ENCODE results near the gene ZNF792. TPM values are rescaled to one million over a fixed set of nuclear protein-coding genes. Genes with fewer than 3 reads are reported as not detected.
"Not testable (repeated sequence)": the region's sequence is repeated elsewhere in the genome, so short reads cannot be mapped to it uniquely, and the experiment has no call there.

Gene ZNF792
- total RNA-seq, 4 donors from 2014 or later, result 1.7 to 3.5 (median 2.7) TPM

GRCh38 chr19:34998777-34999497, 34.9 kb upstream of the ZNF792 start:
- intact Hi-C loops (cut with DNase I; ENCODE audit: low total_unique reads) (no loop called here), in situ Hi-C loops (cut with MboI; ENCODE audit: low sequenced_read_pairs in 4 of 4) (loop anchor here in 1 of 4 donors (25.0 kb wide), 1 partner anchor 263 kb away; the partner anchor contains the start of gene USF2)
- Histone ChIP-seq H3K36me3 (peaks cover 0 to 7% of the 10 kb centered on the region in 2 donors), H3K27me3 (no peaks in the 10 kb centered on the region), H3K4me1 (peaks cover 30 to 41% of the 10 kb centered on the region in 2 donors), H3K9me3 (no peaks in the 10 kb centered on the region), H3K27ac (peak overlapping the region; percentile 91 to 99 (median 97)), H3K4me3 (peak overlapping the region; percentile 67 to 84 (median 73))
- DNase-seq (no peak), ATAC-seq (no peak)
- TF ChIP-seq CTCF (IDR thresholded peaks at IDR 0.05 in 4 of 5, conservative IDR thresholded peaks at IDR 0.05 in 1 of 5) (no peak), POLR2A (IDR thresholded peaks at IDR 0.05) (no peak)

- H3K27me3 ChIP-seq; DNase-seq; ATAC-seq; H3K9me3 ChIP-seq; H3K36me3 ChIP-seq; H3K4me3 ChIP-seq; intact Hi-C loops (cut with DNase I; ENCODE audit: low total_unique reads): not testable (repeated sequence)
- Histone ChIP-seq H3K27ac (peak overlapping the region; percentile 91 to 99 (median 97)), H3K4me1 (peaks cover 26 to 37% of the 10 kb centered on the region in 2 donors)
- in situ Hi-C loops (cut with MboI; ENCODE audit: low sequenced_read_pairs in 4 of 4), result loop anchor here in 1 of 4 donors (25.0 kb wide), 1 partner anchor 264 kb away; the partner anchor contains the start of gene USF2
Measured at GRCh38 chr19:34998224-34998623, 34.2 kb upstream of the ZNF792 start.

- no peaks in the 10 kb centered on the region for H3K9me3 ChIP-seq
- H3K4me1 ChIP-seq, result peaks cover 26 to 37% of the 10 kb centered on the region in 2 donors
- in situ Hi-C loops (cut with MboI; ENCODE audit: low sequenced_read_pairs in 4 of 4) (loop anchor here in 1 of 4 donors (25.0 kb wide), 1 partner anchor 265 kb away; the partner anchor contains the start of gene USF2), intact Hi-C loops (cut with DNase I; ENCODE audit: low total_unique reads) (no loop called here)
- peak overlapping the region in 3 of 4 donors; percentile 87 to 98 (median 96) for H3K27ac ChIP-seq
- no peak for ATAC-seq
- H3K4me3 ChIP-seq, result no peak overlapping the region
- DNase-seq, result no peak
- TF ChIP-seq POLR2A (IDR thresholded peaks at IDR 0.05), result no peak
- TF ChIP-seq CTCF (IDR thresholded peaks at IDR 0.05 in 4 of 5, conservative IDR thresholded peaks at IDR 0.05 in 1 of 5), result no peak
- H3K27me3 ChIP-seq, result no peaks in the 10 kb centered on the region
- H3K36me3 ChIP-seq, result peaks cover 0 to 7% of the 10 kb centered on the region in 2 donors
Measured at GRCh38 chr19:34997071-34997617, 33.1 kb upstream of the ZNF792 start.

- DNase-seq, result no peak
- intact Hi-C loops (cut with DNase I; ENCODE audit: low total_unique reads), result no loop called here
- TF ChIP-seq POLR2A (IDR thresholded peaks at IDR 0.05) (no peak), CTCF (IDR thresholded peaks at IDR 0.05 in 4 of 5, conservative IDR thresholded peaks at IDR 0.05 in 1 of 5) (no peak)
- peaks cover 0 to 7% of the 10 kb centered on the region in 2 donors for H3K36me3 ChIP-seq
- H3K27ac ChIP-seq, result peak overlapping the region; percentile 83 to 98 (median 92)
- H3K4me3 ChIP-seq, result peak overlapping the region in 2 of 4 donors; percentile 64
- no peaks in the 10 kb centered on the region for H3K9me3 ChIP-seq
- H3K27me3 ChIP-seq, result no peaks in the 10 kb centered on the region
- peaks cover 15 to 30% of the 10 kb centered on the region in 2 donors for H3K4me1 ChIP-seq
- in situ Hi-C loops (cut with MboI; ENCODE audit: low sequenced_read_pairs in 4 of 4), result loop anchor here in 1 of 4 donors (25.0 kb wide), 1 partner anchor 267 kb away; the partner anchor contains the start of gene USF2
- ATAC-seq, result no peak
Measured at GRCh38 chr19:34995551-34995950, 31.5 kb upstream of the ZNF792 start.

Data from gastrocnemius medialis (tissue), 4 donors.